Lung (tissue), 12 donors: Measurements from ENCODE around the gene TRABD2B. TPM values are rescaled to one million over a fixed set of nuclear protein-coding genes. Genes with fewer than 3 reads are reported as not detected.
A peak's percentile ranks its signal among the peaks of the same experiment; 100 is the strongest.

Experiments used
- ATAC-seq: fragments of 200-7000 bp; cut with Tn5 transposase; one replicate; pipeline ENCODE4 v1.9.1; 2020; ENCODE audit warnings: moderate number of reproducible peaks; ENCODE audit not compliant: insufficient read depth, low FRiP score
- DNase-seq, 3 donors: peaks; one replicate each; pipeline ENCODE4 v3.0.0-alpha.2; 2013 to 2017
- H3K27ac ChIP-seq, 2 donors: one replicate each; pipeline ENCODE4 v1.5.1; 2013; ENCODE audit warnings: mild to moderate bottlenecking in 2 of 2, moderate library complexity in 2 of 2, control low read depth in 1 of 2, inconsistent platforms in 1 of 2, low read depth in 1 of 2, low read length in 1 of 2
- H3K27me3 ChIP-seq, 3 donors: one replicate each; pipeline ENCODE4 v1.5.1; 2013; ENCODE audit warnings: low read length in 2 of 3; ENCODE audit not compliant: control insufficient read depth in 3 of 3, insufficient read depth in 3 of 3
- H3K36me3 ChIP-seq, 4 donors: one replicate each; pipeline ENCODE4 v1.5.1; 2013; ENCODE audit warnings: low read length in 4 of 4, mild to moderate bottlenecking in 1 of 4, moderate library complexity in 1 of 4; ENCODE audit not compliant: control insufficient read depth in 4 of 4, insufficient read depth in 4 of 4
- H3K4me1 ChIP-seq, 5 donors: one replicate each; pipeline ENCODE4 v1.5.1; 2013; ENCODE audit warnings: low read length in 5 of 5, mild to moderate bottlenecking in 2 of 5, moderate library complexity in 1 of 5; ENCODE audit not compliant: control insufficient read depth in 5 of 5, insufficient read depth in 5 of 5
- H3K4me3 ChIP-seq: one replicate; pipeline ENCODE4 v1.5.1; 2013; ENCODE audit warnings: mild to moderate bottlenecking, control low read depth, moderate library complexity
- H3K9ac ChIP-seq, 2 donors: one replicate each; pipeline ENCODE4 v1.5.1; 2013; ENCODE audit warnings: low read length in 2 of 2, control low read depth in 1 of 2; ENCODE audit not compliant: insufficient read depth in 1 of 2
- H3K9me3 ChIP-seq, 4 donors: one replicate each; pipeline ENCODE4 v1.5.1; 2013; ENCODE audit warnings: low read length in 3 of 4, mild to moderate bottlenecking in 1 of 4, moderate library complexity in 1 of 4; ENCODE audit not compliant: control insufficient read depth in 4 of 4, insufficient read depth in 3 of 4
- WGBS, 2 donors: extraction: QIAGEN DNeasy Blood & Tissue Kit; methylation state at CpG; one replicate each; pipeline ENCODE4 v1.1.7; 2013; 5-methylcytosine and 5-hydroxymethylcytosine counted together
- polyA plus RNA-seq, 2 donors: library from polyadenylated mRNA; stranded (reverse); fragments of 200-250 nt; gene quantifications; one replicate each; pipeline ENCODE4 v1.2.1, GENCODE V29; 2013
- total RNA-seq, 2 donors: library from RNA; depleted of rRNA in 1 of 2; stranded (reverse); fragments of >200 nt in 1 of 2; gene quantifications; one replicate each; pipeline ENCODE4 v1.2.1, GENCODE V29; 2014 to 2021
- TF ChIP-seq, protein P1 (sequence below): IDR thresholded peaks from 2 replicates; pipeline ENCODE4 v1.5.1; 2012; ENCODE audit warnings: mild to moderate bottlenecking; ENCODE audit errors: control extremely low read depth, extremely low read depth
- donor health status: control.
- donor health status: control.
- donor health status: Bipolar disorder and iron deficiency.
- donor health status: healthy.
- donor health status: DM: yes; HTN: yes; CAD: no.

Gene TRABD2B
- total and polyA plus RNA-seq, 4 donors: 0.37 to 1.9 (median 0.64) TPM

DNA sequence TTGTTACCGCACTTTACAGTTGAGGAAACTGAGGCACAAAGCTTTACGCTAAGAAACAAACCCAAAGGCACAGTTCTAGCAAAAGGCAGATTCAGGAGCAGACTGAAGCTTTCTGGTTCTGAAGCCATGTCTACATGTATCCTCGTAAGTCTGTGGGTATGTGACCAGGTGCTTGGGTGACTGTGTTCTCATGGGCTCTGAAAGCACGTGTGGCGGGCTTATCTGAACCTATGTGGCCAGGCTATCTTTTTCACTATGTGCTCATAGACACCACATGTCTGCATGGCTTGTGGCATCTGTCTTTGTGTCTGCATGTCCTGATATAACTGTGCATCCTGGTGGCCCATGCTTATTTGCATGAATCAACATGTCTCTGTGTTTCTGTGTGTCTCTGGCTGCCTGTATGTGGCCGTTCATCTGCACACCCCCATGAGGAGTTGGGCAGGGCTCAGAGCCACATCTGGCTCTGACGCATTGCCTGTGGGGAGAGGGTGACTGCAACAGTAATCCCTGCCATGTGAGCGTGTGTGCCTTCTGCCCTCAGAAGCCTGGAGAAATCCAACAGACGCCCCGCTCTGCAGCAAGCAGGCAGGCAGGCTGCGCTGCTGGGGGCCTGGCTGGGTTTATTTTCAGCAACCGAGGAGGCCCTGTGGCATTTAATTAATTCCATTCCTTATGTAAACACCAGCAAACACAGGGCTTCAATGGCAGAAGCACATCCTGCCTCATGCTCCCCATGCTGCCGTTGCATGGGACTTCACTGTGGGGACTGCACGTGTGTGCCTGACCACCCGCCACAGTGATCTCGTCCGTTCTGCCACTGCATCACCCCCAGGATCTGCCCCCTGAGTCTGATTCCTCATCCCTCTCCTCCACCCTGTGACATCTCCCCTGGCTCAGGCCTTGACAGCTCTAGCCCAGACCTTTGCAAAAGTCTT lies 115.4 kb downstream of the TRABD2B start:
- H3K9ac ChIP-seq: no peak overlapping the region
- H3K36me3 ChIP-seq: no peaks in the 10 kb centered on the region
- H3K4me3 ChIP-seq: no peak overlapping the region
- 75 to 81% methylated on average over 17 of the region's 17 CpGs for WGBS, 2 donors
- H3K4me1 ChIP-seq: peaks cover 0 to 14% (median 5%) of the 10 kb centered on the region in 5 donors
- ATAC-seq (no peak), DNase-seq (peak; percentile 64 to 77 (median 69))
- no peaks in the 10 kb centered on the region for H3K9me3 ChIP-seq
- TF ChIP-seq, protein P1, sequence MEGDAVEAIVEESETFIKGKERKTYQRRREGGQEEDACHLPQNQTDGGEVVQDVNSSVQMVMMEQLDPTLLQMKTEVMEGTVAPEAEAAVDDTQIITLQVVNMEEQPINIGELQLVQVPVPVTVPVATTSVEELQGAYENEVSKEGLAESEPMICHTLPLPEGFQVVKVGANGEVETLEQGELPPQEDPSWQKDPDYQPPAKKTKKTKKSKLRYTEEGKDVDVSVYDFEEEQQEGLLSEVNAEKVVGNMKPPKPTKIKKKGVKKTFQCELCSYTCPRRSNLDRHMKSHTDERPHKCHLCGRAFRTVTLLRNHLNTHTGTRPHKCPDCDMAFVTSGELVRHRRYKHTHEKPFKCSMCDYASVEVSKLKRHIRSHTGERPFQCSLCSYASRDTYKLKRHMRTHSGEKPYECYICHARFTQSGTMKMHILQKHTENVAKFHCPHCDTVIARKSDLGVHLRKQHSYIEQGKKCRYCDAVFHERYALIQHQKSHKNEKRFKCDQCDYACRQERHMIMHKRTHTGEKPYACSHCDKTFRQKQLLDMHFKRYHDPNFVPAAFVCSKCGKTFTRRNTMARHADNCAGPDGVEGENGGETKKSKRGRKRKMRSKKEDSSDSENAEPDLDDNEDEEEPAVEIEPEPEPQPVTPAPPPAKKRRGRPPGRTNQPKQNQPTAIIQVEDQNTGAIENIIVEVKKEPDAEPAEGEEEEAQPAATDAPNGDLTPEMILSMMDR: no peak
- no peak overlapping the region for H3K27ac ChIP-seq
- H3K27me3 ChIP-seq: no peaks in the 10 kb centered on the region

DNA sequence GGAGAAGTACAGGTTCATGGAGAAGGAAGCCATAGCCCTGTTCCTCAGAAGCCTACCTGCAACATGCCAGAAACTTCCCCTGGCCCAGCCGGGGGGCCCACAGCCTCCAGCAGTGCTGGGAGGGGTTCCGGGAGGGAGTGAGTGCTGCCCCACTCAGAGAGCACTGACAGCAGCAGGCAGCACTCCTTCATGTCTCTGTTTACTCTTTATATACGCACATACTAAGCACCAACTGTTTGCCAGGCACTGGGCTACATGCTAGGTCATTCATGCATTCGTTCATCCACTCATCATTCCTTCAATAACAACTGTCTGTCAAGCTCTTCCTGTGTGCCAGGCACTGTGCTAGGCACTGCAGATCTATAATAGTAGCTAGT lies 120.6 kb downstream of the TRABD2B start:
- no peak overlapping the region for H3K4me3 ChIP-seq

DNA sequence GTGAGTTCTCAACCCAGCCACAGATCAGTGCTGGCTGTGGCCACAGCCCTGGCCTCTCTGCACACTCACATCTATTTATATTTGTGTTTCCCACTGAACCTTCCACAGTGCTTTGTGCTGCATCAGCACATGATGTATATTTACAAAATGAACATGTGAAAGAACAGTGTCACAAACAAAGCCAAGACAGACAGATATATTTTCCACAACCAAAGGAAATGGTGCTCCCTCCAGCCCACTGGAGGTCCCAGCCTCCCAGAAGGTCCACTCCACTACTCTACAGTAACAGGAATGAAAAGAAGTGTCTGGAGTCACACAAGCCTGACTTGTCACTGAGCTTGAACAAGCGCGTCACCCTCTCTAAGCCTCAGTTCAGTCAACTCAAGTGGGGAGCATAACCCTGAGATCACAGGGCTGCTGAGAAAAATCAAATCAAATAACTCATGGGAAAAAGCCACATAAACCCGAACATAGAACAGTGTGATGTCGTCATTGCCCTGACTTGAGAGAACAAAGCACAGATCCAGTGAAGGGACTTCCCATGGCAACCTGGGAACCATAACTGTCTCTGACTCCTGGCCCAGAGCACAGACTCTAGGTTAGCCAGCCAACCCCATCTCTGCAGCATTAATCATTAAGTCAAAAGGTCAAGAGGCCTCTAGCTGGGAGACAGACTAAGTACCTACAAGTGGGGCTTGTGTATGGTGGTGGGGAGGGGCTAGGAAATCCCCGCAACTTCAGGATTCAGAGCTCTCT lies 121.2 kb downstream of the TRABD2B start:
- WGBS, 2 donors: 63 to 86% methylated on average over 5 of the region's 5 CpGs
- DNase-seq (peak; percentile 72 to 83 (median 76)), ATAC-seq (peak; percentile 75)
- Histone ChIP-seq H3K4me1 (peaks cover 0 to 22% (median 13%) of the 10 kb centered on the region in 5 donors), H3K9me3 (no peaks in the 10 kb centered on the region), H3K9ac (peak overlapping the region in 1 of 2 donors; percentile 39), H3K36me3 (no peaks in the 10 kb centered on the region), H3K27me3 (no peaks in the 10 kb centered on the region), H3K27ac (peak overlapping the region in 1 of 2 donors; percentile 9), H3K4me3 (no peak overlapping the region)
- TF ChIP-seq, protein P1: no peak

More for the DNA sequence above, 120.6 kb downstream of the TRABD2B start:
- Histone ChIP-seq H3K9ac (no peak overlapping the region), H3K27me3 (no peaks in the 10 kb centered on the region), H3K9me3 (no peaks in the 10 kb centered on the region), H3K36me3 (no peaks in the 10 kb centered on the region), H3K4me1 (peaks cover 0 to 27% (median 15%) of the 10 kb centered on the region in 5 donors), H3K27ac (no peak overlapping the region)
- no peak for DNase-seq
- WGBS, 2 donors: 74 to 92% methylated on average over 4 of the region's 4 CpGs
- TF ChIP-seq, protein P1: no peak
- ATAC-seq: no peak
